Neutrophil (primary cell): ENCODE results near the gene MMP25.

Source experiments
- H3K27ac ChIP-seq: fragments of 200-600 bp; sonication (generic); 2 replicates; pipeline ENCODE4 v1.5.1; 2016; ENCODE audit warnings: mild to moderate bottlenecking, moderate library complexity
- H3K27me3 ChIP-seq: fragments of 200-600 bp; sonication (generic); 2 replicates; pipeline ENCODE4 v1.6.0; 2016; ENCODE audit warnings: mild to moderate bottlenecking
- H3K36me3 ChIP-seq: fragments of 200-600 bp; sonication (generic); 2 replicates; pipeline ENCODE4 v1.5.1; 2017
- H3K4me1 ChIP-seq, 2 experiments: fragments of 200-600 bp in 1 of 2; sonication (generic) in 1 of 2; 1 replicate in 1 of 2; 2 replicates in 1 of 2; pipeline versions ENCODE4 v1.5.1 to v1.6.1; 2013 to 2016; ENCODE audit warnings: low read depth in 1 of 2, low read length in 1 of 2, mild to moderate bottlenecking in 1 of 2, moderate library complexity in 1 of 2; ENCODE audit not compliant: control insufficient read depth in 1 of 2, insufficient read depth in 1 of 2
- H3K4me3 ChIP-seq, 2 experiments: fragments of 200-600 bp in 1 of 2; sonication (generic) in 1 of 2; 1 replicate in 1 of 2; 2 replicates in 1 of 2; pipeline ENCODE4 v1.5.1; 2013 to 2016; ENCODE audit warnings: low read depth in 1 of 2, low read length in 1 of 2, mild to moderate bottlenecking in 1 of 2, moderate library complexity in 1 of 2
- H3K9me3 ChIP-seq: fragments of 200-600 bp; sonication (generic); 2 replicates; pipeline ENCODE4 v1.5.1; 2016
- CTCF ChIP-seq: fragments of 200-600 bp; sonication (generic); IDR thresholded peaks from 2 replicates; pipeline ENCODE4 v1.5.1; 2016; ENCODE audit warnings: antibody characterized with exemption

MMP25 gene

GRCh38 chr16:3004319-3004718 lies 42.0 kb upstream of the MMP25 start:
- no peaks in the 10 kb centered on the region for H3K9me3 ChIP-seq
- H3K27me3 ChIP-seq, result no peaks in the 10 kb centered on the region
- no peak for TF ChIP-seq CTCF
- peak overlapping the region; percentile 66 to 74 for H3K4me3 ChIP-seq
- peak overlapping the region; percentile 98 for H3K27ac ChIP-seq
- H3K4me1 ChIP-seq, result peaks cover 46 to 49% of the 10 kb centered on the region in 2 experiments
- peaks cover 26% of the 10 kb centered on the region for H3K36me3 ChIP-seq

- TF ChIP-seq CTCF, result no peak
- H3K9me3 ChIP-seq, result no peaks in the 10 kb centered on the region
- H3K4me1 ChIP-seq, result peaks cover 51 to 54% of the 10 kb centered on the region in 2 experiments
- H3K4me3 ChIP-seq, result peak overlapping the region; percentile 66 to 74
- H3K27ac ChIP-seq, result peak overlapping the region; percentile 98
- H3K36me3 ChIP-seq, result peaks cover 23% of the 10 kb centered on the region
- no peaks in the 10 kb centered on the region for H3K27me3 ChIP-seq
These were observed 41.5 kb upstream of the MMP25 start for GRCh38 chr16:3004781-3005284.

GRCh38 chr16:3007059-3007956 lies 39.1 kb upstream of the MMP25 start:
- peak overlapping the region; percentile 98 for H3K27ac ChIP-seq
- no peaks in the 10 kb centered on the region for H3K27me3 ChIP-seq
- peak overlapping the region; percentile 66 to 74 for H3K4me3 ChIP-seq
- no peaks in the 10 kb centered on the region for H3K9me3 ChIP-seq
- no peak for TF ChIP-seq CTCF
- H3K36me3 ChIP-seq, result peaks cover 5% of the 10 kb centered on the region
- H3K4me1 ChIP-seq, result peaks cover 69 to 72% of the 10 kb centered on the region in 2 experiments

- H3K27ac ChIP-seq, result peak overlapping the region; percentile 98
- H3K9me3 ChIP-seq, result no peaks in the 10 kb centered on the region
- TF ChIP-seq CTCF, result peak; percentile 37
- H3K27me3 ChIP-seq, result no peaks in the 10 kb centered on the region
- H3K36me3 ChIP-seq, result peaks cover 4% of the 10 kb centered on the region
- peaks cover 74 to 76% of the 10 kb centered on the region in 2 experiments for H3K4me1 ChIP-seq
- H3K4me3 ChIP-seq, result peak overlapping the region; percentile 66 to 74
These were observed 38.2 kb upstream of the MMP25 start for GRCh38 chr16:3007957-3008689.

GRCh38 chr16:3008690-3009037 lies 37.7 kb upstream of the MMP25 start:
- Histone ChIP-seq H3K4me1 (peaks cover 68 to 74% of the 10 kb centered on the region in 2 experiments), H3K27ac (peak overlapping the region; percentile 98), H3K36me3 (peaks cover 9% of the 10 kb centered on the region), H3K4me3 (peak overlapping the region; percentile 66 to 74), H3K9me3 (no peaks in the 10 kb centered on the region), H3K27me3 (no peaks in the 10 kb centered on the region)
- TF ChIP-seq CTCF, result no peak
